OCI-LY3 (cell line): ENCODE data around the gene CA11.

Experiments used
- H2AFZ ChIP-seq: fragments of 200-600, 300-600 bp; shearing (Covaris generic); 2 replicates; pipeline ENCODE4 v1.6.0; 2014; ENCODE audit warnings: antibody characterized with exemption, low read depth, low read length
- H3K27ac ChIP-seq: fragments of 200-600, 300-600 bp; sonication (generic); 2 replicates; pipeline ENCODE4 v1.5.1; 2014; ENCODE audit warnings: mild to moderate bottlenecking, low read length, moderate library complexity, mixed read lengths
- H3K27me3 ChIP-seq: fragments of 200-600, 300-600 bp; sonication (generic); 2 replicates; pipeline ENCODE4 v1.6.1; 2014; ENCODE audit warnings: low read depth, low read length, mixed read lengths
- H3K36me3 ChIP-seq: fragments of 200-600, 300-600 bp; sonication (generic); replicated peaks from 2 replicates; pipeline ENCODE3; 2014; ENCODE audit warnings: low read depth, low read length, mixed read lengths
- H3K4me1 ChIP-seq: fragments of 300-600, 200-600 bp; sonication (generic); 2 replicates; pipeline ENCODE4 v1.6.1; 2014; ENCODE audit warnings: low read length, mixed read lengths
- H3K4me2 ChIP-seq: fragments of 200-600, 300-600 bp; sonication (generic); 2 replicates; pipeline ENCODE4 v1.6.1; 2014; ENCODE audit warnings: low read length, mixed read lengths
- H3K4me3 ChIP-seq: fragments of 300-600, 200-600 bp; sonication (generic); 2 replicates; pipeline ENCODE4 v1.5.1; 2014; ENCODE audit warnings: antibody characterized with exemption, mild to moderate bottlenecking, low read length, moderate library complexity
- H3K79me2 ChIP-seq: fragments of 300-600, 200-600 bp; shearing (Covaris generic); 2 replicates; pipeline ENCODE4 v1.6.1; 2014; ENCODE audit warnings: mild to moderate bottlenecking, low read length, mixed read lengths
- H3K9ac ChIP-seq: fragments of 300-600, 200-600 bp; shearing (Covaris generic); 2 replicates; pipeline ENCODE4 v1.6.0; 2014; ENCODE audit warnings: mild to moderate bottlenecking, low read length, moderate library complexity
- H3K9me3 ChIP-seq: fragments of 200-600, 300-600 bp; shearing (Covaris generic); 2 replicates; pipeline ENCODE4 v1.6.1; 2014; ENCODE audit warnings: low read length, mixed read lengths; ENCODE audit not compliant: insufficient read depth
- H4K20me1 ChIP-seq: fragments of 200-600, 300-600 bp; sonication (generic); 2 replicates; pipeline ENCODE4 v1.6.1; 2016; ENCODE audit warnings: low read length, mixed read lengths; ENCODE audit not compliant: insufficient read depth
- CTCF ChIP-seq: fragments of 200-600, 300-600 bp; sonication (generic); IDR thresholded peaks from 2 replicates; pipeline ENCODE4 v1.5.1; 2014; ENCODE audit warnings: antibody characterized with exemption, low read length, low read depth
- EZH2phosphoT487 ChIP-seq: fragments of 200-600 bp; shearing (Covaris generic); IDR thresholded peaks from 2 replicates; pipeline ENCODE4 v1.6.1; 2018; ENCODE audit warnings: antibody characterized with exemption, mixed run types, low read depth

The CA11 gene

DNA sequence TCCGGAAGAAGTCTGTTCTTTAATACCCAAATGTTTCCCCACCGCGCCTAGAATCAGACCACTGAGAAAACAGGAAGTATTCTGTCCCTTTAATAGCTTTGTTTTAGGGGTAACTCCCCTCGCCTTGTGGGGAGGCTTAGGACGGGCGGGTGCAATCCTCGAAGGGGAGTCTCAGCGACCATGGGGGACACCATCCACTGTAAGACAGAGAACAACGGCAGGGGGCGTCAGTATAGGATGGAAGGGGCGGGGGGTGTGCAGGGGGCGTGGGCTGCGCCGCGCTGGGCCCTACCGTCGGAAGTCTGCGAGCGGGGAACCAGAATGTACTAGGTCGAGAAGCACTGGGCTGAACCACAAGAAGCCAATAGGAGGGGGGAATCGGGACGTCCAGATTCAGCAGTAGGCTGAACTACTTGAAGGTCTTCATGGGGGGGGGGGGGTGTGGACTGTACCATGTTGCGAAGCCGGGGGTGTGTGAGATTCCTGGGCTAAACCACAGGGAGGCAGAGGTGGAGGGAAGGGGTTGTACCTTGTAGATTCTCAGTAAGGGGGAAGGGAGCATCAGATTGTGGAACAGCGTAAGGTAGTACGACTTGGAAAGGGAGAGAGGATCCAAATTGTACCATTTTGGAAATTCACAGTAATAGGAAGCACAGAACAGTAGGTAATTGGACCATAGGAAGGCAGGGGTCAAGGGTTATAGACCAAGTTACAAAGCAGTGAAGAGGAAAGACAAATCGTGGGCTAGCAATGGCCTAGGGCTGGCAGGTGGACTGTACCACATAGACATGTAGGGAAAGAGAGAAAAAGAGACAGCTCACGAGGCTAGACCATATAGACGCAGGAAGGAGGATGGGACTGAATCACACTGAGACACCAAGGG is 7.8 kb downstream of the CA11 start:
- Histone ChIP-seq H3K79me2 (peaks cover 16% of the 10 kb centered on the region), H3K27me3 (no peaks in the 10 kb centered on the region), H3K36me3 (no peaks in the 10 kb centered on the region), H3K4me3 (peak overlapping the region; percentile 77), H3K4me2 (peak overlapping the region; percentile 85), H3K27ac (peak overlapping the region; percentile 94), H2AFZ (peak overlapping the region; percentile 53; the same call in 1 of the 2 replicates), H3K4me1 (peaks cover 38% of the 10 kb centered on the region), H4K20me1 (no peaks in the 10 kb centered on the region), H3K9me3 (no peaks in the 10 kb centered on the region), H3K9ac (peak overlapping the region; percentile 92)
- peak; percentile 34 for TF ChIP-seq CTCF
- no peak for TF ChIP-seq EZH2phosphoT487

- Histone ChIP-seq H3K4me2 (peak overlapping the region; percentile 85), H4K20me1 (no peaks in the 10 kb centered on the region), H3K4me3 (peak overlapping the region; percentile 77), H3K4me1 (peaks cover 45% of the 10 kb centered on the region), H3K27ac (peak overlapping the region; percentile 94), H2AFZ (no peak overlapping the region; the same call in 1 of the 2 replicates), H3K79me2 (peaks cover 16% of the 10 kb centered on the region), H3K9ac (peak overlapping the region; percentile 92), H3K27me3 (no peaks in the 10 kb centered on the region), H3K9me3 (no peaks in the 10 kb centered on the region), H3K36me3 (no peaks in the 10 kb centered on the region)
- TF ChIP-seq EZH2phosphoT487 (no peak), CTCF (no peak)
Observed at GRCh38 chr19:48637449-48637947, 8.5 kb downstream of the CA11 start.

DNA sequence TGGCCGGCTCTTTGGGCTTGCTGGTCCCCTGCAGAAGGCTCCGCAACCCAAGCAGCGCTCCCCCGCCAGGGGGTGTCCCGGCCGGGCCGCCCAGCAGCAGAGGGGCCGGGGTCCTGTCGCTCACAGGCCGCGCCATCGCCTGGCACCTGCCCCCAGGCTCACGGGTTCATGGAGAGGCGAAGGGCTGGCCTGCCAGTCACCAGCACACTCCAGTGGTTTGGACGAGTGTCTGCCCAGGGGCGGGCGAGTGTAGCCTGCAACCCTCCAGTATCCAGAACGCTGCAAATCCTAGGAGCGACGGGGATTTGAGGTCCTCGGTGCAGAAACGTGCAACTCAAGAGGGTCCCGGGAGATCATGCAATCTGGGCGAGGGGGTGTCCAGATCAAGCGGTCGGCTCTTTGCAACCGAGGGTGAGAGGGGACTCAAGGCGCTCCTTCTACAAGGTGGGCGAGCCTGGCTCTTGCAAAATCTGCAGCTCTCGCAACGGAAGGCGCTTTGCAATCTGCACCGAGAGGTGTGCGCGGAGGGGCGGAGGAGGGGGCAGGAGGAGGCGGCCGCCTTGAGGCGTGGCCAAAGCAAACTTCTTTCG is 9.0 kb downstream of the CA11 start, which contains the start of gene DBP:
DBP (minus strand) TSS at position 521 of the 590 bp plus-strand sequence; CDS start at position 136, 385 bp downstream.
- H3K79me2 ChIP-seq: peaks cover 16% of the 10 kb centered on the region
- no peak within 1 kb of the TSS; the same call in 1 of the 2 replicates for H2AFZ ChIP-seq
- peaks cover 45% of the 10 kb centered on the region for H3K4me1 ChIP-seq
- peak within 1 kb of the TSS; percentile 85 for H3K4me2 ChIP-seq
- TF ChIP-seq CTCF (no peak), EZH2phosphoT487 (no peak)
- H3K9ac ChIP-seq: peak within 1 kb of the TSS; percentile 92
- peak within 1 kb of the TSS; percentile 77 for H3K4me3 ChIP-seq
- no peaks in the 10 kb centered on the region for H3K9me3 ChIP-seq
- no peaks in the 10 kb centered on the region for H3K36me3 ChIP-seq
- H3K27me3 ChIP-seq: no peaks in the 10 kb centered on the region
- no peaks in the 10 kb centered on the region for H4K20me1 ChIP-seq
- H3K27ac ChIP-seq: peak within 1 kb of the TSS; percentile 94
